GM19025 (cell line): Measurements from ENCODE around the gene KRAS.

Experiments used
- ATAC-seq: cut with Tn5 transposase; IDR thresholded peaks from one replicate; pipeline ENCODE4 v1.9.1; 2021; ENCODE audit warnings: mild to moderate bottlenecking, low read depth, moderate library complexity; ENCODE audit not compliant: unreplicated experiment

The KRAS gene

DNA sequence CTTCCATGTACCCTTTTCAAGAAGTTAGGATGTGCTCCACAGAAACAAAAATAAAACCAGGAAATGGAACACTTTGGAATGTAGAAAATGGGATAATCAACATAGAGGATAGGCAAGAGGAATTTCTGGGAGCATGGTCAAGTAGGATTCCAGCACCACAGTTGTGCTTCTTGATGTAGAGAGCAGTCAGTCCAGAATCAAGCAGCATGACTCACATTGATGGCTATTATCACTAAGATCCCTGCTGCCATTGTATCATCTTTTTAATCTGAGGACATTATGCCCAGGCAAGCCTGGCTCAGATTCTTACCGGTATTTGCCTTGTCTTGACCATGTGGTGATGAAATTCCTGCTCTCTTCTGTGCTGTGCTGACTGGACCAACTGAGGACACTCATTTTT lies 50.0 kb downstream of the KRAS start:
- ATAC-seq: no peak

- no peak for ATAC-seq
These were observed 53.1 kb downstream of the KRAS start for GRCh38 chr12:25197608-25198007.

DNA sequence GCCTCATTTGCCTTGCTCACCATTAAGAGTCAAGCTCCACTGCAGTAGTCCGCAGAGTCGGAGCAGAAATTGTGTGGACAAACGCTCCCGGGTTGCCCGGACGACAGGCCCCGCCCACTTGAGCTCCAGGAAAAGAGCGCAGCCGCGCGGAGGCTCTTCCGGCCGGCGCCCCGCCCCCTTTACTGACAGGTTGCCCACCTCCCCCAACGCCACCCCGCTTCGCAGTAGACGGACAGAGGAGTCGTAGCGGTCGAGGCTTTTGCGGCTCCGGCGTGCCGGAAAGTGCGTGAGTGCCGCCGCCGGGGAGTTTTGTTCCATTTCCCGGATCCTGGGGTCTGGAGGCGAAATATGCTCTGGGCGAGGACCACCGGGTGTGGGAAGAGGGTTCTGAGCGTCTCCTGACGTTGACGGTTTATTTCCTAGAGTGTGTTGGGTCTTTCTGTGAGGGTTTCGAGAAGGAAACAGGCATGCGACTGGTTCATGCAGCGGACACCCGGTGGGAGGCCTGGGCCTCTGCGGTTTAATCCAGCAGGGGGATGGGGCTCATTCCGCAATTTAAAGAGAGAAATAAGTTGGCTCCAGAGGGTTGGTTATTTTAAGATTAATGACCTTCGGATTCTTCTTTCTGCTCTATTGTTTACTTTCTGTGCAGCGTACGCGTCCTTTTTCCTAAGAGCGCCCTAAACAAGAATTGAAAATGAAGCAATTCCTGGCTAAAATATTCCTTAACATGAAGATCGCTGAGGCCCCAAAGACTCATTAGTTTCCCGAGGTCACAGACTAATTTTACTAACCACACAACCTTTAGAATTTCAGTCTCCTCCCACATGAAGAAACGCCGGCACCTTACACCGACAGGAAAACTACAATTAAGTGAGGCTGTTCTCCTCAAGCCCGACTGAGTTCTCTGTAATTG lies 55.4 kb downstream of the KRAS start, which contains the start of the genes DNAI7 and ETFRF1:
Gene DNAI7, minus strand, starts transcription at position 105 of the 916 bp plus-strand sequence. Its CDS starts 82 bp downstream, at position 23.
Gene ETFRF1, plus strand, starts transcription at position 182 of the 916 bp plus-strand sequence. CDS start 8,720 bp downstream, outside the sequence.
- ATAC-seq: peak; percentile 96

DNA sequence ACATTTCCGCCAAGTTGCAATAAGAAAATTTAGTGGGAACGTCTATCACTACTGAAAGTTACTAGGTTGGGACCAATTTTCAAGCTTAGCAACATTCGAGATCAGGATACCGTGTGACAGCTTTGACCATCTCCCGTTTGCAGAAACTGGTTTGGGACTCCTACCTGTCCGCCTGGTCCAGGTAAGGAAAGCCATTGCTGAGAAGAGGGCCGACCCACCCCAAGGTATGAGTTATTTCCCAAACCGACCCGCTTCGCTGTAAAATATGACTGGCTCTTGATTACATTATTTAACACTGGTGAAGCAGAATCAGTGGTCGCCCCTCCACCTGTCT lies 56.0 kb downstream of the KRAS start:
- ATAC-seq: peak; percentile 3

- ATAC-seq: no peak
These were observed 56.5 kb downstream of the KRAS start for GRCh38 chr12:25194214-25194613.

DNA sequence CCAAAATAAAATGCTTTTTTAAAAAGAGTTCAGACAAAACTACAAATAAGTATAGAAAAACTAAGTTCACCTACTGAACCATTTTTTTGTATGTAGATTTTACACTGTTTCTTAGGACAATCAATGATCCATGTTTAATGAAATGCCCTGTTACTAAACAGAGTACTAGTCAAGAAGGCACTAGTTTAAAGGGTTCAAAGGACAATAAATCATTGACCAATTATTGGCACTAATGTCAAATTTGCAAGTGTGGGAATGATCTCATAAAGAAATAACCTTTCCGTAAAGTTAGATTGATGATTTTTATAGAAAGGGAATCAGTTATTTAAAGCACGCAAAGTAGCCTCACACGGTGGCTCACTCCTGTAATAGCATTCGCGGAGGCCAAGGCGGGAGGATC lies 59.9 kb downstream of the KRAS start:
- ATAC-seq: no peak

DNA sequence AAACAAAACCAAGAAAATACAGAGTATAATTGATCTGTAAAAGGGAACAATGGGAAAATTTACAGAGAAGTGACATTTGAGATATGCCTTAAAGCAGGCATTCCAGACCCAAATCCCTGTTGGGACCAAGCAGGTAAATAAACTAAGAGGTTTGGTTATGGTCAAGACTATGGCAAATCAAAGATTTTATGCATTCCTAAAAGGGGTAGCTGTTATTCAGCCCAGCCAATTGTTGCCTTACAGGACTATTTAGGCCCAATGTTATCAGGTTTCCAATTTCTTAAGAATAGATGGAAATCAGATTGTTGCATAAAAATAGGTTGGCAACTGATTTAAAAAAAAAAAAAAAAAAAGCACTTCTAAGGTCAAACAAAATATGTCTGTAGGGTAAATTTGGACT lies 61.1 kb downstream of the KRAS start:
- no peak for ATAC-seq

- no peak for ATAC-seq
These were observed 62.9 kb downstream of the KRAS start for GRCh38 chr12:25187781-25188180.

GRCh38 chr12:25186788-25187402 lies 63.8 kb downstream of the KRAS start:
- ATAC-seq: peak; percentile 66

GRCh38 chr12:25186038-25186787 lies 64.5 kb downstream of the KRAS start:
- ATAC-seq: no peak

- no peak for ATAC-seq
These were observed 66.6 kb downstream of the KRAS start for GRCh38 chr12:25184132-25184531.

- ATAC-seq: no peak
These were observed 68.0 kb downstream of the KRAS start for GRCh38 chr12:25182765-25183164.

DNA sequence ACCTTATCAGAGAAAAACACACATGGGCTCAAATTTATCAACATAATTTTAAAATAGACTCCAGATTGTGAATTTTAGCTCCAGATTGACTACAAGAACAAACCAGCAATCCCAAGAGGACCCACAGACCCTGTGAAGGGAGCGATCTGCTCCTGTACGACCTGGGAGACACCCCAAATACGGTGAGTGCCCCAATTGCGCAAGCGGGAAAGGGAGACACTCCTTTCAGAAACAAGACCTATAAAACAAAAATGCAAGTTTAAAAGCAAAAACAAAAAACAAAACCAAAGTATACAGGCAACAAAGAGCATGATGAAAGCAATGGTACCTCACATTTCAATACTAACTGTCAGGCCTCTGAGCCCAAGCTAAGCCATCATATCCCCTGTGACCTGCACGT lies 87.9 kb downstream of the KRAS start:
- no peak for ATAC-seq

GRCh38 chr12:25156061-25156460 lies 94.7 kb downstream of the KRAS start:
- ATAC-seq: no peak

- ATAC-seq: no peak
These were observed 95.6 kb downstream of the KRAS start for GRCh38 chr12:25155022-25155576.
